GM12864 (cell line): ENCODE data around the gene ZNF467.

Source experiments
- DNase-seq: peaks from one replicate; pipeline ENCODE4 v3.0.0-alpha.2; 2011; ENCODE audit warnings: low read depth
- H3K4me3 ChIP-seq: 2 replicates; pipeline ENCODE4 v1.5.1; 2011; ENCODE audit warnings: mild to moderate bottlenecking, low read depth, low read length, control low read depth
- CTCF ChIP-seq: IDR thresholded peaks from 2 replicates; pipeline ENCODE4 v1.5.1; 2011; ENCODE audit warnings: low read depth, mild to moderate bottlenecking, moderate library complexity, low read length, control low read depth, inconsistent platforms; ENCODE audit errors: missing control alignments

The ZNF467 gene

GRCh38 chr7:149800169-149800555 lies 26.8 kb upstream of the ZNF467 start:
- no peak for DNase-seq
- H3K4me3 ChIP-seq = no peak overlapping the region
- TF ChIP-seq CTCF = no peak

- peak; percentile 8 for DNase-seq
- TF ChIP-seq CTCF = peak; percentile 79
- no peak overlapping the region for H3K4me3 ChIP-seq
These were observed 26.2 kb upstream of the ZNF467 start for GRCh38 chr7:149799397-149800168.

- no peak for TF ChIP-seq CTCF
- no peak overlapping the region for H3K4me3 ChIP-seq
- DNase-seq = no peak
These were observed 24.4 kb upstream of the ZNF467 start for GRCh38 chr7:149797771-149798170.

GRCh38 chr7:149796287-149796860 lies 23.0 kb upstream of the ZNF467 start:
- H3K4me3 ChIP-seq = no peak overlapping the region
- TF ChIP-seq CTCF = no peak
- DNase-seq = no peak

- TF ChIP-seq CTCF = no peak
- no peak for DNase-seq
These were observed 21.7 kb upstream of the ZNF467 start for GRCh38 chr7:149795126-149795525.

GRCh38 chr7:149794661-149795060 lies 21.3 kb upstream of the ZNF467 start:
- H3K4me3 ChIP-seq = no peak overlapping the region
- TF ChIP-seq CTCF = no peak
- DNase-seq = no peak

More at GRCh38 chr7:149795126-149795525, 21.7 kb upstream of the ZNF467 start:
- H3K4me3 ChIP-seq = no peak overlapping the region

GRCh38 chr7:149793261-149793660 lies 19.9 kb upstream of the ZNF467 start:
- no peak for DNase-seq
- H3K4me3 ChIP-seq = no peak overlapping the region
- no peak for TF ChIP-seq CTCF
